ENCODE results near the gene RAB20. TPM values are rescaled to one million over a fixed set of nuclear protein-coding genes. Genes with fewer than 3 reads are reported as not detected.

The RAB20 gene
- total and polyA plus RNA-seq, 9 donors = 14.5 to 32.6 (median 22.0) TPM

- no peaks in the 10 kb centered on the region for H3K27me3 ChIP-seq
- peaks cover 9% of the 10 kb centered on the region for H3K4me1 ChIP-seq (ENCODE audit: insufficient read depth)
- H3K4me3 ChIP-seq = no peak overlapping the region
- DNase-seq = peak; percentile 54 to 88 (median 79)
- no peaks in the 10 kb centered on the region for H3K36me3 ChIP-seq
- TF ChIP-seq EP300 (IDR thresholded peaks at IDR 0.05) = no peak
- no peak for TF ChIP-seq CTCF (IDR thresholded peaks at IDR 0.05)
- no peak for TF ChIP-seq POLR2A (IDR thresholded peaks at IDR 0.05)
- 37 to 56% (median 37%) methylated on average over 17 of the region's 17 CpGs for WGBS, 3 donors
- intact Hi-C loops (cut with DNase I) = no loop called here
- peak overlapping the region in 1 of 2 donors; percentile 9 for H3K27ac ChIP-seq
- H3K9me3 ChIP-seq = no peaks in the 10 kb centered on the region
These were observed 54.5 kb downstream of the RAB20 start for GRCh38 chr13:110506859-110507566.

GRCh38 chr13:110506396-110506795 is 55.1 kb downstream of the RAB20 start:
- H3K36me3 ChIP-seq = no peaks in the 10 kb centered on the region

GRCh38 chr13:110505594-110505993 is 55.9 kb downstream of the RAB20 start:
- Histone ChIP-seq H3K36me3 (no peaks in the 10 kb centered on the region), H3K9me3 (no peaks in the 10 kb centered on the region), H3K27ac (no peak overlapping the region), H3K4me3 (no peak overlapping the region), H3K27me3 (no peaks in the 10 kb centered on the region), H3K4me1 (ENCODE audit: insufficient read depth) (peaks cover 9% of the 10 kb centered on the region)
- no peak for DNase-seq
- 87 to 89% (median 88%) methylated on average over 10 of the region's 10 CpGs for WGBS, 3 donors
- TF ChIP-seq EP300 (IDR thresholded peaks at IDR 0.05) (no peak), CTCF (IDR thresholded peaks at IDR 0.05) (no peak), POLR2A (IDR thresholded peaks at IDR 0.05) (no peak)
- intact Hi-C loops (cut with DNase I) = no loop called here

More at GRCh38 chr13:110506396-110506795, 55.1 kb downstream of the RAB20 start:
- Histone ChIP-seq H3K27ac (no peak overlapping the region), H3K27me3 (no peaks in the 10 kb centered on the region), H3K9me3 (no peaks in the 10 kb centered on the region), H3K4me3 (no peak overlapping the region), H3K4me1 (ENCODE audit: insufficient read depth) (peaks cover 9% of the 10 kb centered on the region)
- TF ChIP-seq POLR2A (IDR thresholded peaks at IDR 0.05) (no peak), EP300 (IDR thresholded peaks at IDR 0.05) (no peak), CTCF (IDR thresholded peaks at IDR 0.05) (no peak)
- no peak for DNase-seq
- 82 to 88% (median 82%) methylated on average over 16 to 18 of the region's 18 CpGs for WGBS, 3 donors
- intact Hi-C loops (cut with DNase I) = no loop called here

GRCh38 chr13:110503979-110504499 is 57.5 kb downstream of the RAB20 start:
- WGBS, 3 donors = 92 to 94% (median 94%) methylated on average over 18 of the region's 18 CpGs
- TF ChIP-seq POLR2A (IDR thresholded peaks at IDR 0.05) (no peak), CTCF (IDR thresholded peaks at IDR 0.05) (no peak), EP300 (IDR thresholded peaks at IDR 0.05) (no peak)
- no peak overlapping the region for H3K27ac ChIP-seq
- intact Hi-C loops (cut with DNase I) = no loop called here
- H3K9me3 ChIP-seq = no peaks in the 10 kb centered on the region
- DNase-seq = no peak
- H3K27me3 ChIP-seq = no peaks in the 10 kb centered on the region
- H3K4me1 ChIP-seq (ENCODE audit: insufficient read depth) = peaks cover 9% of the 10 kb centered on the region
- H3K36me3 ChIP-seq = no peaks in the 10 kb centered on the region
- no peak overlapping the region for H3K4me3 ChIP-seq
